RWPE2 (cell line): ENCODE measurements around the gene PPP1R37.
"Not testable (repeated sequence)": the region's sequence is repeated elsewhere in the genome, so short reads cannot be mapped to it uniquely, and the experiment has no call there.

Experiments used
- ATAC-seq: fragments of 200-7000 bp; cut with Tn5 transposase; 3 replicates; pipeline ENCODE4 v1.9.1; 2021; ENCODE audit warnings: low read depth
- DNase-seq: peaks from one replicate; pipeline ENCODE4 v3.0.0-alpha.2; 2020; ENCODE audit warnings: low spot score
- H3K27ac ChIP-seq: fragments of 450-650 bp; 2 replicates; pipeline ENCODE4 v1.5.1; 2017; ENCODE audit warnings: mild to moderate bottlenecking; ENCODE audit not compliant: poor library complexity, severe bottlenecking
- H3K27me3 ChIP-seq: fragments of 250-450 bp; sonication (Bioruptor Pico); 2 replicates; pipeline ENCODE4 v1.5.1; 2021; ENCODE audit warnings: mild to moderate bottlenecking, moderate library complexity; ENCODE audit not compliant: insufficient read depth, poor library complexity, severe bottlenecking
- H3K36me3 ChIP-seq: fragments of 250-450 bp; sonication (Bioruptor Pico); 2 replicates; pipeline ENCODE4 v1.5.1; 2020; ENCODE audit warnings: low read depth, mild to moderate bottlenecking, moderate library complexity
- H3K4me1 ChIP-seq: fragments of 250-450 bp; sonication (Bioruptor Pico); 2 replicates; pipeline ENCODE4 v1.5.1; 2021; ENCODE audit warnings: mild to moderate bottlenecking, moderate library complexity; ENCODE audit not compliant: insufficient read depth, poor library complexity, severe bottlenecking
- H3K4me3 ChIP-seq: fragments of 250-450 bp; sonication (Bioruptor Pico); 2 replicates; pipeline ENCODE4 v1.5.1; 2021; ENCODE audit warnings: mild to moderate bottlenecking, moderate library complexity; ENCODE audit not compliant: severe bottlenecking
- H3K9me3 ChIP-seq: fragments of 250-450 bp; sonication (Bioruptor Pico); 2 replicates; pipeline ENCODE4 v1.5.1; 2021; ENCODE audit warnings: mild to moderate bottlenecking, moderate library complexity; ENCODE audit not compliant: severe bottlenecking
- TF ChIP-seq, protein P1 (sequence below): fragments of 450-650 bp; IDR thresholded peaks from one replicate; pipeline ENCODE4 v1.5.1; 2017; ENCODE audit warnings: mild to moderate bottlenecking, moderate library complexity; ENCODE audit not compliant: poor library complexity, severe bottlenecking

The PPP1R37 gene

DNA sequence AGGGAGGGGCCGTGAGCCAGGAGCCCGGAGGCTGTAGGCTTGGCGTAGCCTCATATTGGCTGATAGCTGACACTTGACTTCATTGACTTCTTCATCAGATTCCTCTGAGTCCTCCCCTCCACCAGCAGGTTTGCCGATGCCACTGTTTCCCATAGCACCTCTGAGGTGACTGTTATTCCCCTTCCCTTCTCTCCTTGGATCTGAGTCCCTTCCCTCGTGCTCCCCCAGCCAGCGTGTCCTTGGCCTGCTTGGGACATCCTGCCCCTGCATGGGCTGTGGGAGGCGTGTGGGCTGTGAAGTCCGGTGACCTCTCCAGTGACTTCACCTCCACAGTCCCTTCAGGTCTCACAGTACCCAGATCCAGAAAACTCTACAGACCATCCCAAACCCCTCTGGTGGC is 8.8 kb downstream of the PPP1R37 start:
- Histone ChIP-seq H3K9me3 (no peaks in the 10 kb centered on the region), H3K4me1 (peaks cover 20% of the 10 kb centered on the region)

DNA sequence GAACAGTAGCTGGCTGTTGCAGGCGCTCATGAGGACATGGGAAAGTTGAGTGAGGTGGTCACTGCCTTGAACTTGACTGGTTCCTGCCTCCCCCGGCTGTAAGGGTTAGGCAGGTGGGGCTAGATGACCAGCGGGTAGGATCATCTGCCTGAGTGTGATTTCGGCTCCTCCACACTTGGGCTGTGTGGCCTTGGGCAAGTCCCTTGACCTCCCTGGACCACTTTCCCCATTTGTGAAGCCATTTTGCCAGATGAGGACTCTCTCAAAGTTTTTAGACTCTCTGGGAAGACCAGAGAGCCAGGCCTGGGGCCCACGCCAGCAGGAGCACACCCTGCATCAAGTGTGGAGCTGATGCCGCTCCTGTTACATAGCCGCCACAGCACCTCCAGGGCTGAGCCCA is 9.5 kb downstream of the PPP1R37 start:
- DNase-seq, result no peak
- no peaks in the 10 kb centered on the region; the same call in 1 of the 2 replicates for H3K36me3 ChIP-seq
- no peak for ATAC-seq
- peaks cover 20% of the 10 kb centered on the region for H3K4me1 ChIP-seq
- TF ChIP-seq, protein P1, sequence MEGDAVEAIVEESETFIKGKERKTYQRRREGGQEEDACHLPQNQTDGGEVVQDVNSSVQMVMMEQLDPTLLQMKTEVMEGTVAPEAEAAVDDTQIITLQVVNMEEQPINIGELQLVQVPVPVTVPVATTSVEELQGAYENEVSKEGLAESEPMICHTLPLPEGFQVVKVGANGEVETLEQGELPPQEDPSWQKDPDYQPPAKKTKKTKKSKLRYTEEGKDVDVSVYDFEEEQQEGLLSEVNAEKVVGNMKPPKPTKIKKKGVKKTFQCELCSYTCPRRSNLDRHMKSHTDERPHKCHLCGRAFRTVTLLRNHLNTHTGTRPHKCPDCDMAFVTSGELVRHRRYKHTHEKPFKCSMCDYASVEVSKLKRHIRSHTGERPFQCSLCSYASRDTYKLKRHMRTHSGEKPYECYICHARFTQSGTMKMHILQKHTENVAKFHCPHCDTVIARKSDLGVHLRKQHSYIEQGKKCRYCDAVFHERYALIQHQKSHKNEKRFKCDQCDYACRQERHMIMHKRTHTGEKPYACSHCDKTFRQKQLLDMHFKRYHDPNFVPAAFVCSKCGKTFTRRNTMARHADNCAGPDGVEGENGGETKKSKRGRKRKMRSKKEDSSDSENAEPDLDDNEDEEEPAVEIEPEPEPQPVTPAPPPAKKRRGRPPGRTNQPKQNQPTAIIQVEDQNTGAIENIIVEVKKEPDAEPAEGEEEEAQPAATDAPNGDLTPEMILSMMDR, result no peak
- no peaks in the 10 kb centered on the region for H3K27me3 ChIP-seq
- no peak overlapping the region for H3K27ac ChIP-seq
- H3K4me3 ChIP-seq, result no peak overlapping the region
- no peaks in the 10 kb centered on the region for H3K9me3 ChIP-seq

More for the DNA sequence above, 8.8 kb downstream of the PPP1R37 start:
- H3K36me3 ChIP-seq, result no peaks in the 10 kb centered on the region; the same call in 1 of the 2 replicates
- H3K4me3 ChIP-seq, result no peak overlapping the region
- H3K27me3 ChIP-seq, result no peaks in the 10 kb centered on the region
- TF ChIP-seq, protein P1, result no peak
- no peak overlapping the region for H3K27ac ChIP-seq
- DNase-seq (no peak), ATAC-seq (no peak)

DNA sequence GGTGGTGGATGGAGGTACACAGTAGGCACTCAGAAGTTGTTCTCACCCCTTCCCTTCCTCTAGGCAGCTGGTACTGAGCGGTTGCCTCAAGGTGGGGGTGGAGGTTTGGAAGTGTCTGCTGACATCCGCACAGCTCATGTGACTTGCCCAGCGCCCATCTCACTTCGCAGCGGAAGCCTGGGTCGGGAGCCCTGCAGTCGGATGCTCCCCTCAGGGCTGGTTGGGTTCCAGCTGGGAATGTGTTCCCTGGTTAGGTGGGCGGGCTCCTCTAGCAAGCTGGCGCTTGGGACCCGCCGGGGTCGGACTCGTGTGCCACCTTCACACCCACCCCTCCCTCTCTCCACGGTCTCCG is 10.2 kb downstream of the PPP1R37 start:
- no peak overlapping the region for H3K27ac ChIP-seq
- ATAC-seq, result no peak
- no peaks in the 10 kb centered on the region for H3K9me3 ChIP-seq
- H3K4me3 ChIP-seq, result no peak overlapping the region
- TF ChIP-seq, protein P1, result no peak
- H3K4me1 ChIP-seq, result peaks cover 17% of the 10 kb centered on the region
- H3K27me3 ChIP-seq, result no peaks in the 10 kb centered on the region
- DNase-seq, result no peak
- no peaks in the 10 kb centered on the region; the same call in 1 of the 2 replicates for H3K36me3 ChIP-seq

DNA sequence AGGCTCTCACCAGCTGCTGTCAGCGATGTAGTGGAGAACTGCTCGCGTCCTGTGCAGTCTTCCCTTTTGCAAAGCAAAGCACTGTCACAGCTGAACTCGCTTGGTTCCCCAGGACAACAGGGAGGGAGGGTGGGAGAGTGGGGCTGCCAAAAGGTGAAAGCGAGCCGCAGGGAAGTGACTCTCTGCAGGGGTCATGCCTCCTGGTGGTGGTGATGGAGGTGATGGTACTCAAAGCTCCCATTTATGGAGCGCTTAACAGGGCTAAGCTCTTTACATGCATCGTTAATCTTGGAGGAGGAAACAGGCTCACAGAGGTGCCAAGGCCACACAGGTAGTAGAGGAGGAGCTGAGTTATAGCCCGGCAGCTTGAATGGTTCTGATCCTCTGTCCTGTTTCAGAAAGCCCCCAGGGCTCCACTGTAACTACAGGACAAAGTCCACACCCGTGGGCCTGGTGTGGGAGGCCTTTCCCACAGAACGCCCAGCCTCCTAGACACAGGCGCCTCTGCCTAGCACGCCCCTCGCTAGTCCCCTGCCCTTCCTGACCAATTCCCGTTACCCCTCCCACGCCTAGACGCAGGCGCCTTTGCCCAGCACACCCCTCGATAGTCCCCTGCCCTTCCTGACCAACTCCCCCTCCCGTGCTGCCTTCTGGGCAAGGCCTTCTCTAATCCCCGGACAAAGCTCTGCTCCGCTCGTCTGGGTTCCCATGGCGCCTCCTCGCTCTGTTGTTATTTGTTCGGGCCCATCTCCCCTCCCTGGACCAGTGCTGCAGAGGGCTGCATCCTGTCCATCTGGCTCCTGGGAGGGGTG is 10.7 kb downstream of the PPP1R37 start:
- peaks cover 11% of the 10 kb centered on the region for H3K4me1 ChIP-seq
- H3K36me3 ChIP-seq, result no peaks in the 10 kb centered on the region; the same call in 1 of the 2 replicates
- no peak for DNase-seq
- H3K27me3 ChIP-seq, result no peaks in the 10 kb centered on the region
- H3K27ac ChIP-seq, result no peak overlapping the region
- ATAC-seq, result no peak
- H3K9me3 ChIP-seq, result no peaks in the 10 kb centered on the region
- TF ChIP-seq, protein P1, result no peak
- H3K4me3 ChIP-seq, result no peak overlapping the region

DNA sequence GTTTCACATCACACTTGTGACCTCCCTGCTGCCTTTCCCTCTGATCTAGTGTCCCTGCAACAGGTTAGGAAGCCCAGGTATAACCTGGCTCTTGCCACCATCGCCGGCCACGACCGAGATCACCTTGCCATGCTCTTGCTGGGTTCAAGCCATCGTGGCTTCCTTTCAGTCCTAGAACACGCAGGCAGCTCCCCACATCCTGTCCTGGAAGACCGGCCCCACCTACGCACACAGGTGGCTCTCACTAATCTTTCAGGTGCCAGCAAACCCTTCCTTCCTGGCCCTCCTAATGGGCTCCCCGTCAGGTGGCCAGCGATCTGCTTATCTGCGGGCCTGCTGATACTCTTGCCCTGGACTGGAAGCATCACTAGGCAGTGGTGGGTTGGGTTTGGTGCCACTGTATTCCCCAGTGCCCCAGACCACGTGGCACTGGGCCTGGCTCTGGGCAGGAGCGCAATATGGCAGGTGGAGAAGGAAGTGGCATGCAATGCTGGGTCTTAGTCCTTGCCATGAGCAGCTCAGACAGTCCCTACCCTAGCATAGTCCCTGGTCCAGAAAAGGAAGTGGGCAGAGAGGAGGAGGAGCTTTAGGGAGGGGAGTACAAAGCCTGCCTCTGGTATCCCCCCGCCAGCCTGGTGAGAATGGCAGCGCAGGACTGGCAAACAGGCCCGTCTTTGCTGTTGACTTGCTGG is 11.8 kb downstream of the PPP1R37 start:
- DNase-seq (no peak), ATAC-seq (no peak)
- Histone ChIP-seq H3K9me3 (no peaks in the 10 kb centered on the region), H3K27me3 (no peaks in the 10 kb centered on the region), H3K36me3 (no peaks in the 10 kb centered on the region; the same call in 1 of the 2 replicates), H3K27ac (no peak overlapping the region), H3K4me1 (peaks cover under 1% of the 10 kb centered on the region), H3K4me3 (no peak overlapping the region)
- TF ChIP-seq, protein P1, result no peak

DNA sequence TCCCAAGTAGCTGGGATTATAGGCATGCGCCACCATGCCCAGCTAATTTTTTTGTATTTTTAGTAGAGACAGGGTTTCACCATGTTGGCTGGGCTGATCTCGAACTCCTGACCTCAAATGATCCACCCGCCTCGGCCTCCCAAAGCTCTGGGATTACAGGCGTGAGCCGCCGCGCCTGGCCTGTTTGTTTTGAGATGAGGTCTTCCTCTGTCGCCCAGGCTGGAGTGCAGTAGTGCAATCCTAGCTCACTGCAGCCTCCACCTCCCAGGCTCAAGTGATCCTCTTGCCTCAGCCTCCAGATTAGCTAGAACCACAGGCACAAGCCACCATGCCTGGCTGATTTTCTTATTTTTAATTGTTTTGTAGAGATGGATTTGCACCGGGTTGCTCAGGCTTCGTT is 13.4 kb downstream of the PPP1R37 start:
- H3K9me3 ChIP-seq, H3K4me1 ChIP-seq, H3K27me3 ChIP-seq, DNase-seq, H3K27ac ChIP-seq, H3K4me3 ChIP-seq, H3K36me3 ChIP-seq, ATAC-seq: not testable (repeated sequence)
